ENCODE measurements around the gene PAK6. TPM values are rescaled to one million over a fixed set of nuclear protein-coding genes. Genes with fewer than 3 reads are reported as not detected.

Gene PAK6
- total and polyA plus RNA-seq, 2 experiments from 2014 or later: 2.4 to 20.0 TPM

- peaks cover 66% of the 10 kb centered on the region for H3K4me1 Mint-ChIP-seq
- DNase-seq (ENCODE audit: low spot score): peak; percentile 61
- no peak overlapping the region for H3K27ac ChIP-seq (ENCODE audit: low read depth)
Measured at GRCh38 chr15:40323953-40324937, 85.4 kb downstream of the PAK6 start.

GRCh38 chr15:40325188-40325587, 86.3 kb downstream of the PAK6 start:
- ATAC-seq (no peak), DNase-seq (ENCODE audit: low spot score) (no peak)
- Histone ChIP-seq H3K27ac (ENCODE audit: low read depth) (no peak overlapping the region), H3K27me3 (ENCODE audit: insufficient read depth) (peaks cover 34% of the 10 kb centered on the region), H3K4me3 (peak overlapping the region; percentile 83), H4K20me1 (replicated peaks; ENCODE audit: insufficient read depth) (peaks cover 10% of the 10 kb centered on the region), H3F3A (replicated peaks; ENCODE audit: low read depth) (peaks cover 16% of the 10 kb centered on the region; the same call in 1 of the 2 replicates), H2AFZ (no peak overlapping the region), H3K36me3 (ENCODE audit: insufficient read depth) (no peaks in the 10 kb centered on the region), H3K79me2 (replicated peaks; ENCODE audit: insufficient read depth) (peaks cover 21% of the 10 kb centered on the region), H3K9me2 (ENCODE audit: insufficient read depth) (no peaks in the 10 kb centered on the region), H3K4me1 (ENCODE audit: insufficient read depth) (peaks cover 65% of the 10 kb centered on the region), H3K4me2 (peak overlapping the region; percentile 89)
- Mint-ChIP-seq H3K27ac (no peak overlapping the region), H3K36me3 (ENCODE audit: low read depth) (peaks cover 20% of the 10 kb centered on the region), H3K27me3 (ENCODE audit: insufficient read depth, low read depth, poor library complexity) (peaks cover 37% of the 10 kb centered on the region), H3K4me3 (peak overlapping the region; percentile 79), H3K4me1 (peaks cover 70% of the 10 kb centered on the region), H3K9me3 (no peaks in the 10 kb centered on the region; the same call in 2 of the 3 replicates)
- no peak for TF ChIP-seq JUNB (IDR thresholded peaks at IDR 0.05; ENCODE audit: unreplicated experiment)
- TF ChIP-seq POLR2AphosphoS5 (IDR thresholded peaks at IDR 0.05; ENCODE audit: low read depth): no peak
- TF ChIP-seq ZNF114 (CRISPR knock-in tag; IDR thresholded peaks at IDR 0.05): no peak
- TF ChIP-seq STAT1 (IDR thresholded peaks at IDR 0.05; ENCODE audit: unreplicated experiment): no peak
- no peak for TF ChIP-seq ETS1 (IDR thresholded peaks at IDR 0.05)
- no peak for TF ChIP-seq EZH2phosphoT487 (IDR thresholded peaks at IDR 0.05; ENCODE audit: unreplicated experiment)
- no peak for TF ChIP-seq EZH2 (IDR thresholded peaks at IDR 0.05; ENCODE audit: low read depth, unreplicated experiment)
- TF ChIP-seq CREB1 (CRISPR knock-in tag; IDR thresholded peaks at IDR 0.05; ENCODE audit: low read depth): no peak
- TF ChIP-seq ZNF462 (CRISPR knock-in tag; IDR thresholded peaks at IDR 0.05): no peak

More at GRCh38 chr15:40323953-40324937, 85.4 kb downstream of the PAK6 start:
- Mint-ChIP-seq H3K27me3 (ENCODE audit: insufficient read depth, low read depth, poor library complexity) (peaks cover 35% of the 10 kb centered on the region), H3K36me3 (ENCODE audit: low read depth) (peaks cover 14% of the 10 kb centered on the region), H3K9me3 (no peaks in the 10 kb centered on the region; the same call in 2 of the 3 replicates), H3K4me3 (peak overlapping the region; percentile 79), H3K27ac (no peak overlapping the region)
- Histone ChIP-seq H3K4me1 (ENCODE audit: insufficient read depth) (peaks cover 61% of the 10 kb centered on the region), H4K20me1 (replicated peaks; ENCODE audit: insufficient read depth) (peaks cover 10% of the 10 kb centered on the region), H3K27me3 (ENCODE audit: insufficient read depth) (peaks cover 34% of the 10 kb centered on the region), H3K4me3 (peak overlapping the region; percentile 83), H3K36me3 (ENCODE audit: insufficient read depth) (no peaks in the 10 kb centered on the region), H3K9me2 (ENCODE audit: insufficient read depth) (no peaks in the 10 kb centered on the region), H3K4me2 (peak overlapping the region; percentile 89), H2AFZ (no peak overlapping the region), H3F3A (replicated peaks; ENCODE audit: low read depth) (peaks cover 16% of the 10 kb centered on the region; the same call in 1 of the 2 replicates), H3K79me2 (replicated peaks; ENCODE audit: insufficient read depth) (peaks cover 21% of the 10 kb centered on the region)
- TF ChIP-seq JUNB (IDR thresholded peaks at IDR 0.05; ENCODE audit: unreplicated experiment) (no peak), NANOG (IDR thresholded peaks at IDR 0.05; ENCODE audit: borderline replicate concordance) (no peak), ZNF331 (CRISPR knock-in tag; IDR thresholded peaks at IDR 0.05; ENCODE audit: low read depth) (no peak), ZNF114 (CRISPR knock-in tag; IDR thresholded peaks at IDR 0.05) (no peak), ETS1 (IDR thresholded peaks at IDR 0.05) (no peak)
- ATAC-seq: peak; percentile 6

Data from GM23338 (cell line).